ENCODE data around the gene CLSTN2. TPM values are rescaled to one million over a fixed set of nuclear protein-coding genes. Genes with fewer than 3 reads are reported as not detected.

CLSTN2 gene
- polyA plus RNA-seq, 3 donors = not detected

DNA sequence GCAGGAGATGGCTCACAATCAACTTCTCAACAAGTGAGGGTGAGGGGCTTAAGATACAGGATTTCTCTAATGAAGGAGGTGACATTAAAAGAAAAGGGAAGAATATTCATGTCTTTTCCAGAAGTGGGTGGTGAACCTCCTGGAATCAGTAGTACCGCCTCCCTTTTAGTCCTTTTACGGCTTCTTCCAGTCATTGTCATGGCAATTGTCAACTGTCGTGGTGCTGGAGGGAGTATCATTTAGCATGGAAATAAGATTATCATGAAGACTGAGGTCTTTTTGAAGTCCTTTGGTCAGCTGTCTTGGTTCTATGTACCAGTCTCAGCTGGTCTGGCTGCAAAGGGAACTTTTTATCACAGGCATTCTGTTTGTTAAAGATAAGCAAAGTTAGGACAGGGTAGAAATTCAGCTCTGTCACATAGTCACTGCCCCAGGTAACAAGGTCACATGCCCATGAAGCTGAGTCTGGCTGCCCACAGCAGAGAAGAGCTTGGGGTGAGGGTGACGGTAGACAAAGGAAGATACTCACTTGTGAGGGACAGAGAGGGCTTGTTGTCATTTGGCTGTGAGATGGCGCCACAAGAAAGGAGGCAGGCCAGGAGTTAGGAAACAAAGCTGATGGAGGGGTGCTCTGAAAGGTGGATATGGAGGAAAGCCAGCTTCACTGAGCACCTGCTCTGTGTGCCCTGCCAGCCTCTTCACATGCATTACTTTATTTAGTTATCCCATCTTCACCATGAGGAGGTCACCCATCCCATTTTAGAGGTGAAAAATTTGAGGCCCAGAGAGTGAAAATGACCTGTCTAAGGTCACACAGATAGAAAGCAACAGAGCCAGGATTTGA lies 514.6 kb downstream of the CLSTN2 start:
- Mint-ChIP-seq H3K27ac (no peak overlapping the region), H3K36me3 (no peaks in the 10 kb centered on the region), H3K4me1 (no peaks in the 10 kb centered on the region), H3K4me3 (no peak overlapping the region), H3K9me3 (peaks cover 0 to 10% (median 3%) of the 10 kb centered on the region in 7 donors), H3K27me3 (ENCODE audit: low read depth in 3 of 3) (peaks cover 0 to 3% (median 3%) of the 10 kb centered on the region in 3 donors)
- no peaks in the 10 kb centered on the region for H3K27me3 ChIP-seq (ENCODE audit: control insufficient read depth in 2 of 2, insufficient read depth in 2 of 2, low read length in 2 of 2)
- no peak overlapping the region for H3K27ac ChIP-seq (ENCODE audit: low read depth in 1 of 2, low read length in 2 of 2)
- no peaks in the 10 kb centered on the region for H3K36me3 ChIP-seq (replicated peaks in 1 of 2; ENCODE audit: control insufficient read depth in 1 of 2, insufficient read depth in 2 of 2, low read length in 2 of 2)
- no peak for TF ChIP-seq CTCF (IDR thresholded peaks at IDR 0.05)
- no peak overlapping the region for H3K4me3 ChIP-seq (replicated peaks in 1 of 3; ENCODE audit: low read depth in 2 of 3, low read length in 3 of 3)
- no peaks in the 10 kb centered on the region for H3K4me1 ChIP-seq (ENCODE audit: control insufficient read depth in 1 of 2, insufficient read depth in 2 of 2, low read length in 2 of 2)
- no peaks in the 10 kb centered on the region for H4K20me1 ChIP-seq (ENCODE audit: insufficient read depth, low read length)
- DNase-seq = no peak
- intact Hi-C loops (cut with micrococcal nuclease) = no loop called here
- no peak overlapping the region for H2AFZ ChIP-seq (ENCODE audit: insufficient read depth, low read depth, low read length, poor library complexity, severe bottlenecking)
- H3K9me3 ChIP-seq (replicated peaks in 1 of 2; ENCODE audit: control insufficient read depth in 1 of 2, insufficient read depth in 1 of 2, low read length in 2 of 2) = no peaks in the 10 kb centered on the region
- H3K9ac ChIP-seq (ENCODE audit: insufficient read depth, low read length, poor library complexity, severe bottlenecking) = no peak overlapping the region
- 95% methylated on average over 5 of the region's 5 CpGs for WGBS (ENCODE audit: insufficient coverage)
- no peaks in the 10 kb centered on the region for H3K79me2 ChIP-seq (ENCODE audit: insufficient read depth, low read length)
- no peak overlapping the region for H3K4me2 ChIP-seq (replicated peaks; ENCODE audit: extremely low read depth, low read length, poor library complexity, severe bottlenecking)

DNA sequence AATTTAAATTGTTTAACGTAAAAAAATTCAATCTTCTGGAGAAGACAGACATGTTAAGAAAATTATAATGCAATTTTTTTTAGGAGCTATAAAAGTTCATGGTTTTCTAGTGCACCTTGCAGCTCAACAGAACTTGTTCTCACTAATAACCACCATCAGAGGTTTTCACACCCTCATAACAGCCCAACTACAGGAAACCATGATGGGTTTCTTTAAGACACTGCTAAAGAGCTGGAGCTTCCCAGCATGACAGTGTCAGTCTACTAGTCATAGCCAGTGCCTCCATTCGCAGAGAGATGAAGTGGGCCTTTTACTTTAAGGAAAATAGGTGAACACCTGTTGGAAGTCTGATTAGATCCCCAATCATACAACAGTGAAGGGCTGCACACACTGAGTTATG lies 518.8 kb downstream of the CLSTN2 start:
- Histone ChIP-seq H3K9me3 (replicated peaks in 1 of 2; ENCODE audit: control insufficient read depth in 1 of 2, insufficient read depth in 1 of 2, low read length in 2 of 2) (no peaks in the 10 kb centered on the region), H3K36me3 (replicated peaks in 1 of 2; ENCODE audit: control insufficient read depth in 1 of 2, insufficient read depth in 2 of 2, low read length in 2 of 2) (no peaks in the 10 kb centered on the region), H3K4me3 (replicated peaks in 1 of 3; ENCODE audit: low read depth in 2 of 3, low read length in 3 of 3) (no peak overlapping the region), H2AFZ (ENCODE audit: insufficient read depth, low read depth, low read length, poor library complexity, severe bottlenecking) (no peak overlapping the region), H3K27me3 (ENCODE audit: control insufficient read depth in 2 of 2, insufficient read depth in 2 of 2, low read length in 2 of 2) (no peaks in the 10 kb centered on the region), H3K79me2 (ENCODE audit: insufficient read depth, low read length) (no peaks in the 10 kb centered on the region), H3K4me1 (ENCODE audit: control insufficient read depth in 1 of 2, insufficient read depth in 2 of 2, low read length in 2 of 2) (no peaks in the 10 kb centered on the region), H3K4me2 (replicated peaks; ENCODE audit: extremely low read depth, low read length, poor library complexity, severe bottlenecking) (no peak overlapping the region), H4K20me1 (ENCODE audit: insufficient read depth, low read length) (no peaks in the 10 kb centered on the region), H3K27ac (ENCODE audit: low read depth in 1 of 2, low read length in 2 of 2) (no peak overlapping the region), H3K9ac (ENCODE audit: insufficient read depth, low read length, poor library complexity, severe bottlenecking) (no peak overlapping the region)
- Mint-ChIP-seq H3K27ac (no peak overlapping the region), H3K27me3 (ENCODE audit: low read depth in 3 of 3) (peaks cover 0 to 4% (median 3%) of the 10 kb centered on the region in 3 donors), H3K36me3 (no peaks in the 10 kb centered on the region), H3K4me3 (no peak overlapping the region), H3K4me1 (no peaks in the 10 kb centered on the region), H3K9me3 (peaks cover 0 to 6% (median 1%) of the 10 kb centered on the region in 7 donors)
- TF ChIP-seq CTCF (IDR thresholded peaks at IDR 0.05) = no peak
- DNase-seq = no peak
- no CpG with 5 or more reads among the region's 2 CpGs for WGBS (ENCODE audit: insufficient coverage)
- intact Hi-C loops (cut with micrococcal nuclease) = no loop called here
